ENCODE data around the gene MACROD2.

Gene MACROD2

DNA sequence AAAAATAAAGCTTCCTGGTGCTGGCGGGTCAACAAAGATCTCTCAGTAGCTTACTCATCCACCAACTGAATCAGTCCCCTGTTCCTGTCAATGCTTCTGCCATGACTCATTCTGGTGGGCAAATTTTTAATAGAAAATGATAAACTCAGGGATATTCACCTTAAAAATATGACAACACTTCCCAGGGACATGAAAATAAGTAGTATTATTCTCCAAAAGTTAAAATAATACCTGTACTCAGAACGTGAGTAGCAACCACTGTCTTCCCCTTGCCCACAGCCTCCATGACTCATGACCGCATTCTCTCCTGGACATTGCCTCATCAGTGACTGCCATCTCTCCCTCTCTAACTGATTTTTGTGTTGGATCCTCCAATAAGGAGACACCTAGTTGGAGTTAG, 2025.7 kb downstream of the MACROD2 start:
- DNase-seq, result no peak

- no peak for DNase-seq
These were observed 2029.8 kb downstream of the MACROD2 start for GRCh38 chr20:16025084-16025483.

DNA sequence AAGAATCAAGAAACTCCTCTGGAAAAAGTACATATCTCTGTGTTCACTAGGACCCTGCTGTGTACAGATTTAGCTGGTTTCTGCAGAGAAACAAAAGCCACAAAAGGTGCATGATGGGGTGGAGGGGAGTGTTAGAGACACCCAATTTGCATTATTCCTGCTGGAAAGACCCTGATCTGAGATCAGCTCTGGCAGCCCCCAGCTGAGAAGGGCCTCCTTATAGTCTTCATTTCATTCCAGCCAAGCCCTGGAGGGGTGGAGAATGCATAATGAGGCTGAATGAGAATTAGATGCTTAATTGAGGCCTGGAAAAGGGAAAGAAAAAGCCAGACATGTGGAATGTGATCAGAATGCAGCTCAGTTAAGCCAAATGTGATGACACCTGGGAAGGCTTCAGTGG, 2032.4 kb downstream of the MACROD2 start:
- no peak for DNase-seq

DNA sequence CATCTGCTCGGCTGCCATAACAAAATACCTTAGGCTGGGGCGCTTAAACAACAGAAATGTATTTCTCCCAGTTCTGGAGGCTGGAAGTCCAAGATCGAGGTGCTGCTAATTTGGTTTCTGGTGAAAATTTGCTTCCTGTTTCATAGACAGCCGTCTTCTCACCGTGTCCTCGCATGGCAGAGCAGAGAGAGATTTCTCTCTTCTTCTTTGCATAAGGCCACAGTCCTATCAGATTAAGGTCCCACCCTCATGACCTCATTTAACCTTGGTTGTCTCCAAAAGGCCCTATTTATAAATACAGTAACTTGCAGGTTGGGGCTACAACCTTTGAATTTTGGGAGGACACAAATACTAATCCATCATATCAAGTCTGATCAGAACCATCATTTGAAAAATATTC, 2033.6 kb downstream of the MACROD2 start:
- DNase-seq, result no peak

GRCh38 chr20:16030253-16030652, 2034.9 kb downstream of the MACROD2 start:
- DNase-seq, result no peak

GRCh38 chr20:16035576-16035975, 2040.3 kb downstream of the MACROD2 start:
- DNase-seq, result no peak

- DNase-seq, result no peak
These were observed 2041.0 kb downstream of the MACROD2 start for GRCh38 chr20:16036331-16036730.

- DNase-seq, result no peak
These were observed 2045.4 kb downstream of the MACROD2 start for GRCh38 chr20:16040742-16041141.

DNA sequence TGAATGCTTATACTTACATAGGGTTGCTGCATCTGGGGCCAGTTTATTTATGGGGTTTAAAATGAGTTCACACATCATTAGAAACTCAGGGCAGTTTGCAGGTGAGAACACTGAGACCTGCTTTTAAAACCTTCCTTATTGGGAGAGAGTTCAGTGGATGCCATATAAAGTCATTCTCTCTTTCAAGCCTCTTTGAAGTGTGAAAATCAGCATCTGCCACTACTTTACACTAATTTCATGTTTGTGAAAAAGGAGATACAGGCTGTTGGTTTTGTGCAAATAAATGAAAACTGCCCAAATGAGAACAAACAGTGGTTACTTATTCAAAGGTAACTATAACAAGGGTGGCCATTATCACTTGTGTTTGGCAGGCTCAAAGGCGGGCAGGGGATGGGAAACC, 2047.4 kb downstream of the MACROD2 start:
- no peak for DNase-seq

GRCh38 chr20:16043931-16044330, 2048.6 kb downstream of the MACROD2 start:
- DNase-seq, result no peak

DNA sequence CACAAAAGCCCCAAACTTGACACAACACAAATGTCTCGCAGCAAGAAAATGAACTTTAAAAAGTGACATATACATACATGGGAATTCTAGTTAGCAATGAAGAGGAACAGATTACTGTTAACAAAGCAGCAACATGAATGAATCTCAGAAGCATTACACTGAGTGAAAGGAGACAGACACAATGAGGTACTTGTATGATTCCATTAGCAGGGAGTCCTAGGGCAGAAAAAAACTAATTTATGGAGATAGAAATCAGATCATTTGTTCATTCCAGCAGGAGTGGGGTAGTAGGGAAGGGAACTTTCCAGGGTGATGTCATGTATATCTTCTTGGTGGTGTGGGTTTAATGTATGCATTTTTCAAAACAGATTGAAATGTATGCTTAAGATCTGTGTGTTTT, 2053.6 kb downstream of the MACROD2 start:
- no peak for DNase-seq

- no peak for DNase-seq
These were observed 2054.3 kb downstream of the MACROD2 start for GRCh38 chr20:16049529-16050093.

GRCh38 chr20:16050366-16050765, 2055.1 kb downstream of the MACROD2 start:
- no peak for DNase-seq

GRCh38 chr20:16051968-16052367, 2056.7 kb downstream of the MACROD2 start:
- no peak for DNase-seq

DNA sequence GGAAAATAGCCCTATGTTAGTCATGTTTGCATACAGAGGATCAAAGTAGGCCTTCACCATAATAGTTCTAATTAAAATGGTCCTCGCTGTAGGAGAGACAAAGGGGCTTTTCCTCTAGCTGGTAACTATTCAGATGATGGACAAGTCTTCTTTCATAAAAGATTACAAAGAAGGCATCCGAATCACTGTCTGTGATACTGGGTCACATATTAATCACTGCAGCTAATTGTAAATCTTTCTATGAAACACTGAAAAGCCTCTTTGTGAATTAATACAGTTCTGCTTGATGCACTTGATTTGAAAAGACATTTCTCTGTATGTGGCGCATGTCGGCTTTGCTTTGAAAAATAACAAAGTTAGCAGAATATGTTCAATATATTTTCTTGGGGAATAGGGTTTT, 2057.1 kb downstream of the MACROD2 start:
- DNase-seq, result no peak

- DNase-seq, result no peak
These were observed 2059.7 kb downstream of the MACROD2 start for GRCh38 chr20:16054985-16055384.

GRCh38 chr20:16057651-16058050, 2062.3 kb downstream of the MACROD2 start:
- DNase-seq, result no peak

- DNase-seq, result no peak
These were observed 2063.0 kb downstream of the MACROD2 start for GRCh38 chr20:16058268-16058667.

DNA sequence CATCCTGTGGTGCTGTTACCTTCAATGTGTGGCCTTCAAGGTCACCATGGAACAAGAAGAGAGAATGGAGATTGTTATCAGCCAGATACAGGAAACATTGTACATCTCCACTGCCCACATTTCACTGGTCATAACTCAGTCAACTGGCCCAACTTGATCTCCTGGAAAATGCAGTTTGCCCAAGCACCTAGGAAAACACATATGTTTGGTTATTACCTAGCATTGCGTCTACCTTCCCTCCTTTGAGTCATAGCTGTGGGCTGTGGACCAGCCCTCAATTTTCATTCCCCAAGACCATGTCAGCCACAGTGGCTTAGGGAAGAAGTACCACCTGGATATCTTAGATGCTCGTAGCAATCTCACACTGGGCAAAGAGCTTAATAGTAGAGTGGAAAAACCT, 2064.5 kb downstream of the MACROD2 start:
- DNase-seq, result no peak

GRCh38 chr20:16061351-16061750, 2066.0 kb downstream of the MACROD2 start:
- DNase-seq, result no peak

DNA sequence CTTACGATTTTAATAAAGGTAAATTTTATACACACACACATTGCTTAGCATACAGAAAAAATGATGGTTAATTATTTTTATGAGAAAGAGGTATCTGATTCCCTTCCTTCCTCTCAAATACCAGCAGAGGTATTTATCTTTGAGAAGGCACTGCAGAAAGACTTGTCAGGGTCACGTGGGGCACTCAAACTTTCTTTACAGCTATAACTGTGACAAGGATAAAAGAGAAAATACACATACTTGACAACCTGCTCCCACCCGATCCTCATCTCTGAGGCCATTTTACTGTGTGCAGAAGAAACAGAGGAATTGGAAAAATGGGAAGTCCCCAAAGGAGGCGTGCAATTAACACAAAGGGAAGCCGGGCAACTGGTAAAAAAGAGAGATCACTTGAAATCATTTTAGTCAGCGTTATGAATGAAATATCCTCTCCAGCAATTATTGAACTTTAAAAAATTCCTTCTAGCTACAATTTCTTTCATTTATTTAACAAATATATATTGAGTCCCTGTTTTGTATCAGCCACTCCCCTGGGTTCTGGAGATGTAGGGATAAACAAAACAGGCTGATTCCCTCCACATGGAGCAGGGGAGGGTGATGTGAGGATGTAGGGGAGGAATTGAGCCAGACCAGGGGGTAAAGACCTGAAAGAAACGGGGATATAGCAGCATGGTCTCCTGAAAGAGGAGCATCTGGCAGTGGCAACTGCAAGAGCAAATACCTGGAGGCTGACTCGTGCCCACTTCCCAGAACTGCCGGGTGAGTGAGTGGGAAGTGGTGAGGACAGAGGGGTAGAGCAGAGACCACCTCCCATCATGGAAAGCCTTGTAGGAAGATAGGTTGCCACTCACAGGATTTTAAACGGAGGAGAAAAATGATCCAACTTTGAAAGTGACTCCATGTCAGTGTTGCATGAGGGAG, 2067.6 kb downstream of the MACROD2 start:
- no peak for DNase-seq

DNA sequence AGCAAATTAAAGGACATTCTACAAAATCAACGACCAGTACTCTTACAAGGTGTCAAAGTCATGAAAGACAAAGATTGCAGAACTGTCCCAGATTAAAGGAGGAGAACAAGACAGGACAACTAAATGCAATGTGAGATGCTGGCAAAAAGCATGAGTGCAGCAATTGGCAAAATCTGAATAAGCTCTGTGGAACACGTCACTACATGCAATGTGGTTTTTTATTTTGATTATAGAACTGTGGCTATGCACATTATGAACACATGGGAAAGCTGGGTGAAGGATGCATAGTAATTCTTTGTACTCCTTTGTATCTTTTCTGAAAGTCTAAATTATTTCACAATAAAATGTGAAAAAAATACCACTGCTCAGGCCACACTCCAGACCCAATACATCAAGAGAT, 2068.6 kb downstream of the MACROD2 start:
- no peak for DNase-seq

DNA sequence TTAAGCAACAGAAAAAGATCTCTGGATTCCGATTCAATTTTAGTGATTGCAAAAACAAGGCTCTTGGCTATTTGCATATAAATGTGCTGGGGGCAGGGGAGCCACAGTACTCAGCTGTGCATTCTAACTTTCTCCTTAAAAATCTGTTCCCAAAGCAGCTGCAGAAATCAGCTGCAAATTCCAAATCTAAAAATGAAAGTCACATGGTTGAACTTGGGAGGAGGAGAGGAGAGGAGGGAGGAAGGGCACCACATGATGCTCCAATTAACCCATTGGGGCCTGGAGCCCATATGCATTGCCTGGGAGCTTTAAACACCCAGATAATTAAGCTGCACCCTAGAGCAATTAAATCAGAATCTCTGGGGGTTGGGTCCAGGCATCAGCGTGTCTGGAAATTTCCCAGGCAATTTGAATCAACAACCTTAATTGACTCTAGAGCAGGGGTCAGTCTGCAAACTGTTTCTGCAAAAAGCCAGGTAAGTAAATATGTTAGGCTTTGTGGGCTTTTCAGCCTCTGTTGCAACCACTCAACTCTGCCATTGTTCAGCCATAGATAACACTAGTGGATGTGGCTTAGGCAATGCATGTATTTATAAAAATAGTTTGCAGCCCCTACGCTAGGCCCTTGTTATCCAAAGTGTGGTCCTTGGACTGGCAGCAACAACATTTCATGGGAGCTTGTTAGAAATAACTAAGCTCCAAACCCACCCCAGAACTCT, 2069.8 kb downstream of the MACROD2 start:
- no peak for DNase-seq

DNA sequence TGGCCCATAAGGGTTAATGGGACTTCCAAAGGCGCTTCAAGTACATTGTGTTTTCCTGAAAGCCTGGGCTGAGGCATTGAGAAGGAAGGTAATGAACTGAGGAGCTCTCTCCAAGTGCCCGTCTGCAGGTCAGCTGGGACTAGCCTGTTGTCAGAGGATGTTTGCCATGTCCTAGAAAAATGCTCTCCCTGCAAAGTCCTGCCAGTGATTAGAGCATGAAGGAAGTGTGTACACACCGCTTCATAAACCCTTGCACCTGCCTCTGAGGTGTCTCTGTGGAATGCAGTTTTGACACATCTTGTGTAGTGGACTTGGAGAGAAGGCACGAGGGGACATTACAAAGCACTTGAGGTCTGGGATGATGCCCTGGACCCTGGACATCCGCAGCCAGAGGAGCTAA, 2071.3 kb downstream of the MACROD2 start:
- DNase-seq, result no peak
